Liver (tissue), 9 donors: Measurements from ENCODE around the gene ASB15. TPM values are rescaled to one million over a fixed set of nuclear protein-coding genes. Genes with fewer than 3 reads are reported as not detected.

ENCODE experiments used
- DNase-seq: peaks from one replicate; pipeline ENCODE4 v3.0.0-alpha.2; 2017; ENCODE audit warnings: low spot score
- H3K27ac ChIP-seq, 2 donors: one replicate each; pipeline ENCODE4 v1.7.0; 2013; ENCODE audit warnings: inconsistent platforms in 2 of 2, low read length in 2 of 2, control low read depth in 1 of 2, low read depth in 1 of 2, mild to moderate bottlenecking in 1 of 2
- H3K27me3 ChIP-seq, 4 donors: one replicate each; pipeline versions ENCODE4 v1.6.1 to v1.7.0; 2013; ENCODE audit warnings: low read length in 3 of 4, inconsistent platforms in 1 of 4, mild to moderate bottlenecking in 1 of 4, moderate library complexity in 1 of 4; ENCODE audit not compliant: control insufficient read depth in 4 of 4, insufficient read depth in 4 of 4
- H3K36me3 ChIP-seq, 4 donors: one replicate each; pipeline versions ENCODE4 v1.6.1 to v1.7.0; 2013; ENCODE audit warnings: low read length in 3 of 4, mild to moderate bottlenecking in 3 of 4, low read depth in 1 of 4, moderate library complexity in 1 of 4; ENCODE audit not compliant: control insufficient read depth in 4 of 4, insufficient read depth in 3 of 4
- H3K4me1 ChIP-seq, 4 donors: one replicate each; pipeline versions ENCODE4 v1.6.1 to v1.7.0; 2013; ENCODE audit warnings: low read length in 3 of 4, mild to moderate bottlenecking in 3 of 4, moderate library complexity in 1 of 4; ENCODE audit not compliant: control insufficient read depth in 4 of 4, insufficient read depth in 4 of 4
- H3K4me3 ChIP-seq, 3 donors: one replicate each; pipeline versions ENCODE4 v1.6.1 to v1.7.0; 2013; ENCODE audit warnings: low read length in 3 of 3, control low read depth in 1 of 3, low read depth in 1 of 3, mild to moderate bottlenecking in 1 of 3
- H3K9ac ChIP-seq, 2 donors: one replicate each; pipeline ENCODE4 v1.7.0; 2013; ENCODE audit warnings: low read length in 2 of 2, mild to moderate bottlenecking in 2 of 2, moderate library complexity in 2 of 2, control low read depth in 1 of 2, low read depth in 1 of 2
- H3K9me3 ChIP-seq, 4 donors: one replicate each; pipeline versions ENCODE4 v1.6.1 to v1.7.0; 2013; ENCODE audit warnings: low read length in 3 of 4; ENCODE audit not compliant: control insufficient read depth in 4 of 4
- ATF3 ChIP-seq: IDR thresholded peaks from 2 replicates; pipeline ENCODE4 v1.6.1; 2016; ENCODE audit warnings: antibody characterized with exemption
- CTCF ChIP-seq: fragments of 150-350 bp; IDR thresholded peaks from 2 replicates; pipeline ENCODE4 v1.5.1; 2017; ENCODE audit warnings: improper control_type of control experiment, low read depth, low read length; ENCODE audit not compliant: missing input control
- EGR1 ChIP-seq, 2 donors: IDR thresholded peaks; 2 replicates each; pipeline ENCODE4 v1.6.1; 2016 to 2018; ENCODE audit warnings: antibody characterized with exemption in 2 of 2, low read depth in 2 of 2
- FOXA1 ChIP-seq: IDR thresholded peaks from 2 replicates; pipeline ENCODE4 v1.6.1; 2016; ENCODE audit warnings: antibody characterized with exemption
- GABPA ChIP-seq, 2 donors: IDR thresholded peaks in 1 of 2; conservative IDR thresholded peaks in 1 of 2; 2 replicates each; pipeline ENCODE4 v1.6.1; 2016; ENCODE audit warnings: antibody characterized with exemption in 2 of 2, mild to moderate bottlenecking in 1 of 2, moderate library complexity in 1 of 2
- HNF4A ChIP-seq, 2 donors: conservative IDR thresholded peaks; 2 replicates each; pipeline ENCODE4 v1.6.1; 2016; ENCODE audit warnings: antibody characterized with exemption in 2 of 2, mild to moderate bottlenecking in 2 of 2
- HNF4G ChIP-seq: IDR thresholded peaks from 2 replicates; pipeline ENCODE4 v1.6.1; 2016; ENCODE audit warnings: antibody characterized with exemption
- JUND ChIP-seq, 2 donors: IDR thresholded peaks; 2 replicates each; pipeline ENCODE4 v1.6.1; 2016; ENCODE audit warnings: antibody characterized with exemption in 2 of 2
- MAX ChIP-seq: IDR thresholded peaks from 2 replicates; pipeline ENCODE4 v1.6.1; 2016; ENCODE audit warnings: antibody characterized with exemption
- NR2F2 ChIP-seq: IDR thresholded peaks from 2 replicates; pipeline ENCODE4 v1.6.1; 2016; ENCODE audit warnings: antibody characterized with exemption
- RAD21 ChIP-seq, 2 donors: IDR thresholded peaks; 2 replicates each; pipeline ENCODE4 v1.6.1; 2016; ENCODE audit warnings: antibody characterized with exemption in 2 of 2, mild to moderate bottlenecking in 2 of 2
- RXRA ChIP-seq, 2 donors: IDR thresholded peaks; 2 replicates each; pipeline ENCODE4 v1.6.1; 2017 to 2018; ENCODE audit warnings: antibody characterized with exemption in 2 of 2, mild to moderate bottlenecking in 1 of 2
- SP1 ChIP-seq: IDR thresholded peaks from 2 replicates; pipeline ENCODE4 v1.6.1; 2018; ENCODE audit warnings: antibody characterized with exemption, mild to moderate bottlenecking
- TAF1 ChIP-seq: conservative IDR thresholded peaks from 2 replicates; pipeline ENCODE4 v1.6.1; 2016; ENCODE audit warnings: antibody characterized with exemption, mild to moderate bottlenecking
- YY1 ChIP-seq: IDR thresholded peaks from 2 replicates; pipeline ENCODE4 v1.6.1; 2016; ENCODE audit warnings: antibody characterized with exemption, mild to moderate bottlenecking
- ZBTB33 ChIP-seq: IDR thresholded peaks from 2 replicates; pipeline ENCODE4 v1.6.1; 2016; ENCODE audit warnings: antibody characterized with exemption
- WGBS: extraction: QIAGEN DNeasy Blood & Tissue Kit; methylation state at CpG from one replicate; pipeline ENCODE4 v1.1.7; 2013; 5-methylcytosine and 5-hydroxymethylcytosine counted together
- polyA plus RNA-seq, 2 donors: library from polyadenylated mRNA; stranded (reverse) in 1 of 2; unstranded in 1 of 2; fragments of 200-250 nt in 1 of 2; fragments of >200 nt in 1 of 2; fragmentation: Nextera tagmentation in 1 of 2; extraction: Ambion mirVana in 1 of 2; gene quantifications; one replicate each; pipeline versions ENCODE4 v1.2.1 to v1.2.3, GENCODE V29; 2013 to 2015
- total RNA-seq, 2 donors: library from RNA; depleted of rRNA; stranded (reverse); fragments of >200 nt; gene quantifications; one replicate each; pipeline ENCODE4 v1.2.3, GENCODE V29; 2014
- TF ChIP-seq, protein P1 (sequence below): IDR thresholded peaks from 2 replicates; pipeline ENCODE4 v1.6.1; 2016; ENCODE audit warnings: antibody characterized with exemption, mild to moderate bottlenecking
- donor health status: healthy.
- donor health status: healthy.
- donor health status: healthy.
- donor health status: healthy.
- donor health status: healthy.

The ASB15 gene
- total and polyA plus RNA-seq, 4 donors = not detected

DNA sequence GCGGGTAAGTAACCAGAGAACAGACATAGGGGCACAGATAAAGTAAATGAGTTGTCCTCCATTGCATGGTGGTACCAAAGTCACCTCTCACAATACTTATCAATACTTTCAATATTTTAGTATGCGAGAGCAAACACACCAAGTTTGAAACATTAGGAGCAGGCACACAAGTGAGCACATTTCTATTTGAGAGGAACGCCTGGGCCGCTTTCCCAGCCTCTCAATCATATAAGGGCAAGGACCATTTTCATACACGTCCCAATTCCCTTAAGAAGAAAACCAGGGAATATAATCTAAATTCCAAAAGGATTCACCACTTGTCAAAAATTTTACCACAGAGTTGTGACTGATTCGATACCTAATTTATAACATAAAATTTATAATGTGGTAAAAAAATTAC lies 61.6 kb downstream of the ASB15 start (continued):
- TF ChIP-seq ZBTB33 = no peak
- TF ChIP-seq NR2F2 = no peak
- TF ChIP-seq FOXA1 = no peak

GRCh38 chr7:123665157-123665556 lies 63.5 kb downstream of the ASB15 start:
- H3K9ac ChIP-seq = no peak overlapping the region
- WGBS = 92% methylated on average over 2 of the region's 2 CpGs
- peaks cover 9 to 34% (median 22%) of the 10 kb centered on the region in 4 donors for H3K4me1 ChIP-seq
- H3K4me3 ChIP-seq = no peak overlapping the region
- DNase-seq = no peak
- TF ChIP-seq YY1 = no peak
- TF ChIP-seq HNF4G = no peak
- TF ChIP-seq FOXA1 = no peak
- TF ChIP-seq NR2F2 = no peak
- TF ChIP-seq CTCF = no peak
- no peak for TF ChIP-seq EGR1 (IDR thresholded peaks at IDR 0.05; ENCODE audit: low read depth in 2 of 2)
- TF ChIP-seq ATF3 = no peak
- no peak for TF ChIP-seq RXRA (IDR thresholded peaks at IDR 0.05)
- TF ChIP-seq ZBTB33 = no peak
- TF ChIP-seq, protein P1, sequence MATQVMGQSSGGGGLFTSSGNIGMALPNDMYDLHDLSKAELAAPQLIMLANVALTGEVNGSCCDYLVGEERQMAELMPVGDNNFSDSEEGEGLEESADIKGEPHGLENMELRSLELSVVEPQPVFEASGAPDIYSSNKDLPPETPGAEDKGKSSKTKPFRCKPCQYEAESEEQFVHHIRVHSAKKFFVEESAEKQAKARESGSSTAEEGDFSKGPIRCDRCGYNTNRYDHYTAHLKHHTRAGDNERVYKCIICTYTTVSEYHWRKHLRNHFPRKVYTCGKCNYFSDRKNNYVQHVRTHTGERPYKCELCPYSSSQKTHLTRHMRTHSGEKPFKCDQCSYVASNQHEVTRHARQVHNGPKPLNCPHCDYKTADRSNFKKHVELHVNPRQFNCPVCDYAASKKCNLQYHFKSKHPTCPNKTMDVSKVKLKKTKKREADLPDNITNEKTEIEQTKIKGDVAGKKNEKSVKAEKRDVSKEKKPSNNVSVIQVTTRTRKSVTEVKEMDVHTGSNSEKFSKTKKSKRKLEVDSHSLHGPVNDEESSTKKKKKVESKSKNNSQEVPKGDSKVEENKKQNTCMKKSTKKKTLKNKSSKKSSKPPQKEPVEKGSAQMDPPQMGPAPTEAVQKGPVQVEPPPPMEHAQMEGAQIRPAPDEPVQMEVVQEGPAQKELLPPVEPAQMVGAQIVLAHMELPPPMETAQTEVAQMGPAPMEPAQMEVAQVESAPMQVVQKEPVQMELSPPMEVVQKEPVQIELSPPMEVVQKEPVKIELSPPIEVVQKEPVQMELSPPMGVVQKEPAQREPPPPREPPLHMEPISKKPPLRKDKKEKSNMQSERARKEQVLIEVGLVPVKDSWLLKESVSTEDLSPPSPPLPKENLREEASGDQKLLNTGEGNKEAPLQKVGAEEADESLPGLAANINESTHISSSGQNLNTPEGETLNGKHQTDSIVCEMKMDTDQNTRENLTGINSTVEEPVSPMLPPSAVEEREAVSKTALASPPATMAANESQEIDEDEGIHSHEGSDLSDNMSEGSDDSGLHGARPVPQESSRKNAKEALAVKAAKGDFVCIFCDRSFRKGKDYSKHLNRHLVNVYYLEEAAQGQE = no peak
- TF ChIP-seq GABPA (IDR thresholded peaks at IDR 0.05 in 1 of 2, conservative IDR thresholded peaks at IDR 0.05 in 1 of 2) = no peak
- TF ChIP-seq JUND (IDR thresholded peaks at IDR 0.05) = no peak
- TF ChIP-seq SP1 = no peak
- TF ChIP-seq TAF1 = no peak
- no peak for TF ChIP-seq MAX
- TF ChIP-seq HNF4A (conservative IDR thresholded peaks at IDR 0.05) = no peak
- no peak for TF ChIP-seq RAD21 (IDR thresholded peaks at IDR 0.05)
- no peak overlapping the region for H3K27ac ChIP-seq
- no peaks in the 10 kb centered on the region for H3K36me3 ChIP-seq
- H3K27me3 ChIP-seq = no peaks in the 10 kb centered on the region
- no peaks in the 10 kb centered on the region for H3K9me3 ChIP-seq
